IPS-18a (cell line): ENCODE data around the gene HOXC5.

Source experiments
- H3K27ac ChIP-seq: one replicate; pipeline ENCODE4 v1.5.1; 2013; ENCODE audit warnings: low read length
- H3K27me3 ChIP-seq: one replicate; pipeline ENCODE4 v1.6.1; 2013; ENCODE audit warnings: mild to moderate bottlenecking, low read length; ENCODE audit not compliant: control insufficient read depth, insufficient read depth
- H3K36me3 ChIP-seq: one replicate; pipeline ENCODE4 v1.6.1; 2013; ENCODE audit warnings: low read depth, low read length; ENCODE audit not compliant: control insufficient read depth
- H3K4me1 ChIP-seq: one replicate; pipeline ENCODE4 v1.6.1; 2013; ENCODE audit warnings: low read depth, low read length; ENCODE audit not compliant: control insufficient read depth
- H3K4me3 ChIP-seq: one replicate; pipeline ENCODE4 v1.5.1; 2013; ENCODE audit warnings: low read length
- H3K9ac ChIP-seq: one replicate; pipeline ENCODE4 v1.6.1; 2013; ENCODE audit warnings: mild to moderate bottlenecking, low read length, moderate library complexity
- H3K9me3 ChIP-seq: one replicate; pipeline ENCODE4 v1.6.1; 2013; ENCODE audit warnings: low read depth, low read length; ENCODE audit not compliant: control insufficient read depth

Gene HOXC5

GRCh38 chr12:54033980-54034784 is 1.3 kb downstream of the HOXC5 start:
- H3K27me3 ChIP-seq = peaks cover 100% of the 10 kb centered on the region

GRCh38 chr12:54034785-54035310 is 2.0 kb downstream of the HOXC5 start:
- H3K36me3 ChIP-seq = no peaks in the 10 kb centered on the region
- no peak overlapping the region for H3K9ac ChIP-seq
- H3K4me1 ChIP-seq = no peaks in the 10 kb centered on the region
- H3K4me3 ChIP-seq = no peak overlapping the region
- H3K9me3 ChIP-seq = no peaks in the 10 kb centered on the region
- H3K27ac ChIP-seq = no peak overlapping the region
- peaks cover 100% of the 10 kb centered on the region for H3K27me3 ChIP-seq

More at GRCh38 chr12:54033980-54034784, 1.3 kb downstream of the HOXC5 start:
- Histone ChIP-seq H3K27ac (no peak overlapping the region), H3K4me3 (no peak overlapping the region), H3K4me1 (no peaks in the 10 kb centered on the region), H3K9me3 (no peaks in the 10 kb centered on the region), H3K36me3 (no peaks in the 10 kb centered on the region), H3K9ac (no peak overlapping the region)

- no peaks in the 10 kb centered on the region for H3K4me1 ChIP-seq
- H3K27ac ChIP-seq = no peak overlapping the region
- no peak overlapping the region for H3K4me3 ChIP-seq
- H3K27me3 ChIP-seq = peaks cover 100% of the 10 kb centered on the region
- H3K9ac ChIP-seq = no peak overlapping the region
- H3K9me3 ChIP-seq = no peaks in the 10 kb centered on the region
- no peaks in the 10 kb centered on the region for H3K36me3 ChIP-seq
These were observed 2.9 kb downstream of the HOXC5 start for GRCh38 chr12:54035568-54036264.

- Histone ChIP-seq H3K9ac (no peak overlapping the region), H3K27ac (no peak overlapping the region), H3K27me3 (peaks cover 100% of the 10 kb centered on the region), H3K9me3 (no peaks in the 10 kb centered on the region), H3K4me1 (no peaks in the 10 kb centered on the region), H3K4me3 (no peak overlapping the region), H3K36me3 (no peaks in the 10 kb centered on the region)
These were observed 3.9 kb downstream of the HOXC5 start for GRCh38 chr12:54036620-54037359.

GRCh38 chr12:54037360-54038283 is 4.8 kb downstream of the HOXC5 start:
- H3K4me1 ChIP-seq = no peaks in the 10 kb centered on the region
- H3K36me3 ChIP-seq = no peaks in the 10 kb centered on the region
- H3K9ac ChIP-seq = no peak overlapping the region
- H3K27ac ChIP-seq = no peak overlapping the region
- H3K4me3 ChIP-seq = no peak overlapping the region
- H3K27me3 ChIP-seq = peaks cover 100% of the 10 kb centered on the region
- H3K9me3 ChIP-seq = no peaks in the 10 kb centered on the region

GRCh38 chr12:54038284-54038870 is 5.5 kb downstream of the HOXC5 start:
- Histone ChIP-seq H3K36me3 (no peaks in the 10 kb centered on the region), H3K4me3 (no peak overlapping the region), H3K9ac (no peak overlapping the region), H3K27me3 (peaks cover 100% of the 10 kb centered on the region), H3K4me1 (no peaks in the 10 kb centered on the region), H3K9me3 (no peaks in the 10 kb centered on the region), H3K27ac (no peak overlapping the region)

DNA sequence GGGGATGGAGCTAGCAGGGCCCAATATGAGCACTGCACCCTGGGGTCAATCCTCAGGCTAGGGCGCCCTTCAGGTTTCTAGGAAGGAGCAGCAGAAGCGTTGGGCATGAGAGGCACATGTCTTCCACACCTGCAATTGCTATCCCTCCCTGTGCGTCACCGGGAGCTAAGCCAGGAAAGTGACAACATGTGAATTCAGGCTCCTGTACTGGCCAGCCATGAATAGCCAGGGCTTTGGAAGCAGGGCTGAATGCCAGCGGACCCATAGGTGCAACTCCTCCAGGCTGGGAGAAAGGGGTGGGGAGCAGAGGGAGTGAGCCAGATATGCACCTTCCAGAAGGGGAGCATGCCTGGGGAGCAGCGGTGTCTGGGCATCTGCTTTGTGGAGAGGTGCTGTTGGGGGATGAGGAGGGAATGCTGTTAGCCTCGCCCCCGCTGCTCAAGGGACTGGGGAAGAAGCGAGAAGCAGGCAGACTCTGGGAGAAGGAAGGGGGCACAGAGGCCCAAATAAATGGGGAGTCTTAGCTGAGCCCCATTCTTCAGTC is 6.1 kb downstream of the HOXC5 start:
- Histone ChIP-seq H3K4me1 (no peaks in the 10 kb centered on the region), H3K36me3 (no peaks in the 10 kb centered on the region), H3K9me3 (no peaks in the 10 kb centered on the region), H3K27ac (no peak overlapping the region), H3K27me3 (peaks cover 100% of the 10 kb centered on the region), H3K9ac (no peak overlapping the region), H3K4me3 (no peak overlapping the region)

GRCh38 chr12:54039417-54040147 is 6.7 kb downstream of the HOXC5 start:
- Histone ChIP-seq H3K4me3 (no peak overlapping the region), H3K36me3 (no peaks in the 10 kb centered on the region), H3K4me1 (no peaks in the 10 kb centered on the region), H3K9ac (no peak overlapping the region), H3K27me3 (peaks cover 100% of the 10 kb centered on the region), H3K27ac (no peak overlapping the region), H3K9me3 (no peaks in the 10 kb centered on the region)

- no peak overlapping the region for H3K9ac ChIP-seq
- H3K4me3 ChIP-seq = no peak overlapping the region
- no peaks in the 10 kb centered on the region for H3K9me3 ChIP-seq
- H3K27me3 ChIP-seq = peaks cover 100% of the 10 kb centered on the region
- H3K27ac ChIP-seq = no peak overlapping the region
- no peaks in the 10 kb centered on the region for H3K36me3 ChIP-seq
- no peaks in the 10 kb centered on the region for H3K4me1 ChIP-seq
These were observed 7.3 kb downstream of the HOXC5 start for GRCh38 chr12:54040148-54040494.

DNA sequence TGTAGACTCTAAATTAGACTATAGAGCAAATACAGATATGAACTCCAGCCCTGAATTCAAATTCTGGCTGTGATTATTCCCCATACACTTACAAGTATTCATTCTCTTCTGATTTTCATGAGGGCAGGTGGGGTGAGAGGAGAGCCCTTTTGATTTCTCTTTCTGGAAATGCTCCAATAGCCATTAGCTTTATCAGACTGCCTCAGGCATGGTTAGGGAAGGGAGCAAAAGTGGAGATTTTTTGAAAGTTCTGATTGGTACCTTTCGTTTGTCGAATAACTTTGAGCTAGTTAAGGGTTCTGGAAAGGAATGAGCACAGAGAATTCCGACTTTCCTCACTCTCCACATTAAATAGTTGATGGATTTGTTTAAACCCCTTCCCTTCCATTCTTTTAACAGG is 7.8 kb downstream of the HOXC5 start:
- Histone ChIP-seq H3K9me3 (no peaks in the 10 kb centered on the region), H3K9ac (no peak overlapping the region), H3K4me3 (no peak overlapping the region), H3K27ac (no peak overlapping the region), H3K36me3 (no peaks in the 10 kb centered on the region), H3K27me3 (peaks cover 100% of the 10 kb centered on the region), H3K4me1 (no peaks in the 10 kb centered on the region)
